BJ (cell line): ENCODE results near the gene KIAA1671. TPM values are rescaled to one million over a fixed set of nuclear protein-coding genes. Genes with fewer than 3 reads are reported as not detected.

Source experiments
- CTCF ChIA-PET: fragments of 350-600 bp; formaldehyde crosslinking; extraction: SDS; loops from one replicate; lab custom pipeline; 2021; ENCODE audit warnings: antibody characterized with exemption, inconsistent platforms; lab: Yijun Ruan, JAX
- POLR2A ChIA-PET: fragments of 300-600 bp; sonication (Branson Sonifier 250); formaldehyde crosslinking; extraction: SDS; loops from one replicate; lab custom pipeline; 2021; ENCODE audit warnings: antibody characterized with exemption; lab: Charles Lee
- DNase-seq: peaks from one replicate; pipeline ENCODE4 v3.0.0-alpha.2; 2011; ENCODE audit warnings: low read depth
- H3K27me3 ChIP-seq: 2 replicates; pipeline ENCODE4 v1.6.0; 2011; ENCODE audit warnings: low read length; ENCODE audit not compliant: control insufficient read depth, insufficient read depth
- H3K36me3 ChIP-seq: 2 replicates; pipeline ENCODE4 v1.5.1; 2011; ENCODE audit warnings: low read length; ENCODE audit not compliant: control insufficient read depth, insufficient read depth
- H3K4me3 ChIP-seq: 2 replicates; pipeline ENCODE4 v1.5.1; 2011; ENCODE audit warnings: low read depth, mild to moderate bottlenecking, control low read depth, low read length
- CTCF ChIP-seq: IDR thresholded peaks from 2 replicates; pipeline ENCODE4 v1.5.1; 2011; ENCODE audit warnings: low read depth, mild to moderate bottlenecking, control low read depth, inconsistent platforms, low read length, moderate library complexity; ENCODE audit not compliant: insufficient read depth
- polyA plus RNA-seq: library from polyadenylated mRNA; depleted of rRNA; stranded (reverse); fragments of >200 nt; gene quantifications from 2 replicates; pipeline ENCODE4 v1.2.3, GENCODE V29; 2011

The KIAA1671 gene
- polyA plus RNA-seq, 1 experiment = 0.11 TPM

- no peaks in the 10 kb centered on the region for H3K27me3 ChIP-seq
- H3K4me3 ChIP-seq = no peak overlapping the region
- TF ChIP-seq CTCF = no peak
- no peaks in the 10 kb centered on the region for H3K36me3 ChIP-seq
- ChIA-PET CTCF (no interaction called here), POLR2A (no interaction called here)
- DNase-seq = no peak
Measured at GRCh38 chr22:25019427-25020184, 67.1 kb downstream of the KIAA1671 start.

DNA sequence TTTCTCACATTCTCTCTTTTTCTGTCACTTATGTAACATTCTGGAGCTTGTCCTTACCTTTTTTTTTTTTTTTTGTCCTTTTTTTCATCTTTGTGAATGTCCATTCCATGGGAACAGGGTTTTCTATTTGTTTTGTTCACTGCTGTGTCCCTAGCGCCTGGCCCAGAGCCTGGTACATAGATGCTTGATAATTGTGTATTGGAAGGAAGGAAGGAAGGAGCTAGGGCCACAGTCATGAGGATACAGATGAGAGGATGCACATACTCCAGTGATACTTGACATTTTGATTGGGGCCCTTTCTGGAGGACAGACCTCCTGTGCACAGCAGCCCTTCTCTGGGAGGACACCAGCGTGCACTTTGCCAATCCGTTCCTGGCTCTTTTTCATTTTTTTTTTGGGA is 68.9 kb downstream of the KIAA1671 start:
- Histone ChIP-seq H3K36me3 (no peaks in the 10 kb centered on the region), H3K27me3 (no peaks in the 10 kb centered on the region), H3K4me3 (no peak overlapping the region)
- TF ChIP-seq CTCF = no peak
- DNase-seq = no peak
- ChIA-PET POLR2A (no interaction called here), CTCF (interaction anchor here (1.0 kb wide), 1 partner anchor 15 kb away, joined by 4 read pairs; no protein-coding TSS in a partner anchor)

DNA sequence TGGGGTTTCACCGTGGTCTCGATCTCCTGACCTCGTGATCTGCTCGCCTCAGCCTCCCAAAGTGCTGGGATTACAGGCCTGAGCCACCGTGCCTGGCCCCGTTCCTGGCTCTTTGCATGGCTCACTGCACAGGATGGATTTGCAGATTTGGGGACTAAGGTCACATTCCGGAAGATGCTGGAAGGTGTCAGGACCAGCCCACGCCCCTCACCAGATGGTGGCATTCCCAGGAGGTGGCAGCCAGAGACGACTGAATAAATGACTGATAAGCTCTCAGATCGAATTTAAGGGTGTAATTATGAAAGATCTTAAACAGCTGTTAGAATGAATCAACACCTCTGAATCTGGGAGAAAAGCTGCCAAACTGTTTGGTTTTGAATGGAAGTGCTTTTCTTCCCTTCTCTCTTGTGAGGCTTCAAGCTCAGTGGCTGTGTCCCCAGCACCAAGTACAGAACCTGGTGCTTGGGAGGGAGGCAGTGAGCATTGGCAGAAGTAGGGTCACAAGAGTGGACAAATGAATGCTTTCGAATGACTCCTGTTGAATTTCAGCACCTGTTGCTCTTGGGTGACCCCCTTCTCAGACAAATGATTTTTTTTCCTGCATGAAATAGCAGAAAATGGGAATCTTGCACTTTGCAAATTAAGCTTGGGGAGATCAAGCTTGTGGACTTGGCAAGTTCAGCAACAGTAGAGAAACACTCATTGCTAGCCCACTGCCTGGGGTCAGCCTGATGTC is 69.6 kb downstream of the KIAA1671 start:
- no peaks in the 10 kb centered on the region for H3K27me3 ChIP-seq
- POLR2A ChIA-PET = no interaction called here
- no peak for TF ChIP-seq CTCF
- H3K4me3 ChIP-seq = no peak overlapping the region
- DNase-seq = no peak
- CTCF ChIA-PET = no interaction called here
- H3K36me3 ChIP-seq = no peaks in the 10 kb centered on the region

DNA sequence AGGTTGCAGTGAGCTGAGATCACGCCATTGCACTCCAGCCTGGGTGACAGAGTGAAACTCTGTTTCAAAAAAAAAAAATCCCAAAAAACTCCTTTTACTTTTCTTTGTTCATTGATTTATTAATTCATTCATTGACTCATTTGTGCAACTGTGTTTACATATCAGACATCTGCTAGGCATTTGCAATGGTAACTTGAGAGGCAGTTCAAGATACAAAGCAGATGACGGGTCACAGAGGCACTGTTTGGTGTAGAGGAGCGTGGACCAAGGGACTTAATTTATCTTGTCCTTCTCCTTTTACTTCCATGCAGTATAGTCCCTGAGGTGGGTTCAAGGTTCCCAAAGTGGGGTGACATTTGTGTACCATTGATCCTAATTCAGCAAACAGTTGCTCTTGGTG is 71.4 kb downstream of the KIAA1671 start:
- CTCF ChIA-PET = no interaction called here

More for the DNA sequence above, 71.4 kb downstream of the KIAA1671 start:
- DNase-seq = no peak
- TF ChIP-seq CTCF = no peak
- H3K36me3 ChIP-seq = no peaks in the 10 kb centered on the region
- no peaks in the 10 kb centered on the region for H3K27me3 ChIP-seq
- H3K4me3 ChIP-seq = no peak overlapping the region
- POLR2A ChIA-PET = no interaction called here
